Stimulated activated CD8-positive, alpha-beta memory T cell treated with anti-CD3 and anti-CD28 coated beads, Interleukin-4, amount 100 ng/mL, for 4 hours (primary cell): ENCODE data around the gene SLC16A4.
"Not testable (repeated sequence)": the region's sequence is repeated elsewhere in the genome, so short reads cannot be mapped to it uniquely, and the experiment has no call there.

ENCODE experiments used
- DNase-seq, 2 donors: peaks; one replicate each; pipeline ENCODE4 v3.0.0-alpha.2; 2020; ENCODE audit warnings: low read depth in 2 of 2, low spot score in 1 of 2

Gene SLC16A4

GRCh38 chr1:110390692-110391245 lies at the start of gene SLC16A4:
Gene SLC16A4 (minus strand): TSS chr1:110391026. CDS start chr1:110389323, 1,703 bp downstream.
- DNase-seq: no peak

- DNase-seq: not testable (repeated sequence)
Measured at GRCh38 chr1:110439873-110440272, 49.0 kb upstream of the SLC16A4 start.

- DNase-seq: no peak
Measured at GRCh38 chr1:110438893-110439292, 48.1 kb upstream of the SLC16A4 start.

- DNase-seq: not testable (repeated sequence)
Measured at GRCh38 chr1:110437645-110438299, 46.9 kb upstream of the SLC16A4 start.

GRCh38 chr1:110436635-110437034 lies 45.8 kb upstream of the SLC16A4 start:
- DNase-seq: no peak

- no peak for DNase-seq
Measured at GRCh38 chr1:110434946-110435345, 44.1 kb upstream of the SLC16A4 start.

GRCh38 chr1:110433803-110434202 lies 43.0 kb upstream of the SLC16A4 start:
- DNase-seq: no peak

- no peak for DNase-seq
Measured at GRCh38 chr1:110433213-110433612, 42.4 kb upstream of the SLC16A4 start.

- no peak for DNase-seq
Measured at GRCh38 chr1:110430901-110431300, 40.1 kb upstream of the SLC16A4 start.

- DNase-seq: no peak
Measured at GRCh38 chr1:110430366-110430765, 39.5 kb upstream of the SLC16A4 start.

- no peak for DNase-seq
Measured at GRCh38 chr1:110428946-110429345, 38.1 kb upstream of the SLC16A4 start.

GRCh38 chr1:110426854-110427253 lies 36.0 kb upstream of the SLC16A4 start:
- DNase-seq: no peak

GRCh38 chr1:110425612-110426152 lies 34.9 kb upstream of the SLC16A4 start:
- DNase-seq: no peak

GRCh38 chr1:110424699-110425611 lies 34.1 kb upstream of the SLC16A4 start:
- DNase-seq: no peak

GRCh38 chr1:110420874-110421793 lies 30.3 kb upstream of the SLC16A4 start:
- no peak for DNase-seq

GRCh38 chr1:110420023-110420662 lies 29.3 kb upstream of the SLC16A4 start:
- no peak for DNase-seq

GRCh38 chr1:110418729-110419128 lies 27.9 kb upstream of the SLC16A4 start:
- no peak for DNase-seq

GRCh38 chr1:110413045-110413444 lies 22.2 kb upstream of the SLC16A4 start:
- not testable (repeated sequence) for DNase-seq

- peak; percentile 18 to 28 for DNase-seq
Measured at GRCh38 chr1:110412576-110412975, 21.8 kb upstream of the SLC16A4 start.

GRCh38 chr1:110411173-110411735 lies 20.4 kb upstream of the SLC16A4 start:
- DNase-seq: no peak
